ENCODE data around the gene NOL4L.

NOL4L gene

GRCh38 chr20:32554965-32555289, 30.2 kb downstream of the NOL4L start:
- H3K4me3 ChIP-seq (ENCODE audit: low read depth, low read length), result no peak overlapping the region
- TF ChIP-seq, protein P1, sequence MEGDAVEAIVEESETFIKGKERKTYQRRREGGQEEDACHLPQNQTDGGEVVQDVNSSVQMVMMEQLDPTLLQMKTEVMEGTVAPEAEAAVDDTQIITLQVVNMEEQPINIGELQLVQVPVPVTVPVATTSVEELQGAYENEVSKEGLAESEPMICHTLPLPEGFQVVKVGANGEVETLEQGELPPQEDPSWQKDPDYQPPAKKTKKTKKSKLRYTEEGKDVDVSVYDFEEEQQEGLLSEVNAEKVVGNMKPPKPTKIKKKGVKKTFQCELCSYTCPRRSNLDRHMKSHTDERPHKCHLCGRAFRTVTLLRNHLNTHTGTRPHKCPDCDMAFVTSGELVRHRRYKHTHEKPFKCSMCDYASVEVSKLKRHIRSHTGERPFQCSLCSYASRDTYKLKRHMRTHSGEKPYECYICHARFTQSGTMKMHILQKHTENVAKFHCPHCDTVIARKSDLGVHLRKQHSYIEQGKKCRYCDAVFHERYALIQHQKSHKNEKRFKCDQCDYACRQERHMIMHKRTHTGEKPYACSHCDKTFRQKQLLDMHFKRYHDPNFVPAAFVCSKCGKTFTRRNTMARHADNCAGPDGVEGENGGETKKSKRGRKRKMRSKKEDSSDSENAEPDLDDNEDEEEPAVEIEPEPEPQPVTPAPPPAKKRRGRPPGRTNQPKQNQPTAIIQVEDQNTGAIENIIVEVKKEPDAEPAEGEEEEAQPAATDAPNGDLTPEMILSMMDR (IDR thresholded peaks at IDR 0.05; ENCODE audit: borderline replicate concordance, insufficient read depth, low read depth, low read length), result no peak

DNA sequence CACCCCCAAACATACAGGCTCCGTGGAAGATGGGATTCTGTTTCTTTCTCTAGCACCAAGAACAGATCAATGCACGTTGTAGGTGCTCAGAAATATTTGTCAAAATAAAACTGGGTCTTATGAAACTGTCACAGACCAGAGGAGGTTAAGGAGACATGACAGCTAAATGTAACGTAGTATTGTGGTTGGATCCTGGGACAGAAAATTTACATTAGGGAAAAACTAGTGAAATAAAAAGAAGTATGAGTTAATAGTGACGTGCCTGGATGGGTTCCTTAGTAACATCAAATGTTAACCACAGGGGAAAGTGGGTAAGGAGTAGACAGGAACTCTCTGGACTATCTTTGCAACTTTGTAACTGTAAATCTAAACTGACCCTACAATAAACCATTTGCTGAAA, 31.5 kb downstream of the NOL4L start:
- H3K4me3 ChIP-seq (ENCODE audit: low read depth, low read length), result no peak overlapping the region
- TF ChIP-seq, protein P1 (IDR thresholded peaks at IDR 0.05; ENCODE audit: borderline replicate concordance, insufficient read depth, low read depth, low read length), result no peak

DNA sequence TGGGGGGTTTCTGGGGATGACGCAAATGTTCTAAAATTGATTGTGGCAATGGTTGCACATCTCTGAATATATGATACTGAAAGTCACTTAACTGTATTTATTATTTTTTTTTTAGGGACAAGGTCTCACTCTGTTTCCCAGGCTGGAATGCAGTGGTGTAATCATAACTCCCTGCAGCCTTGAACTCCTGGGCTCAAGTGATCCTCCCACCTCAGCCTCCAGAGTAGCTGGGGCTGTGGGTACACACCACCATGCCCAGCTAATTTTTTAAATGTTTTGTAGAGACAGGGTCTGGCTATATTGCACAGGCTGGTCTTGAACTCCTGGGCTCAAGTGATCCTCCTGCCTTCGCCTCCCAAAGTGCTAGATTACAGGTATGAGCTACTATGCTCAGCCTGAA, 33.4 kb downstream of the NOL4L start:
- TF ChIP-seq, protein P1 (IDR thresholded peaks at IDR 0.05; ENCODE audit: borderline replicate concordance, insufficient read depth, low read depth, low read length), result no peak
- H3K4me3 ChIP-seq (ENCODE audit: low read depth, low read length), result no peak overlapping the region

DNA sequence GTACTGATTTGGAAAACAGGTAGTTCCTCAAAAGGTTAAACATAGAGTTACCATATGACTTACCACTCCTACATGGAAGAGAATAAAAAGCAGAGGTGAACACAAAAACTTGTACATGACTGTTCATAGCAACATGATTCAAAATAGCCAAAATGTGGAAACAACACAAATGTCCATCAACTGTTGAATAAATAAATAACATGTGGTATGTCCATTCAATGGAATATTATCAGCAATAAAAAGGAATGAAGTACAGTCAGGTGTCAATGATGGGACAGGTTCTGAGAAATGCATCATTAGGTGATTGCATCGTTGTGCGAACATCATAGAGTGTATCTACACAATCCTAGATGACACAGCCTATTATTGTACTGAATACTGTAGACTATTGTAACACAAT, 35.3 kb downstream of the NOL4L start:
- TF ChIP-seq, protein P1 (IDR thresholded peaks at IDR 0.05; ENCODE audit: borderline replicate concordance, insufficient read depth, low read depth, low read length), result no peak
- H3K4me3 ChIP-seq (ENCODE audit: low read depth, low read length), result no peak overlapping the region

DNA sequence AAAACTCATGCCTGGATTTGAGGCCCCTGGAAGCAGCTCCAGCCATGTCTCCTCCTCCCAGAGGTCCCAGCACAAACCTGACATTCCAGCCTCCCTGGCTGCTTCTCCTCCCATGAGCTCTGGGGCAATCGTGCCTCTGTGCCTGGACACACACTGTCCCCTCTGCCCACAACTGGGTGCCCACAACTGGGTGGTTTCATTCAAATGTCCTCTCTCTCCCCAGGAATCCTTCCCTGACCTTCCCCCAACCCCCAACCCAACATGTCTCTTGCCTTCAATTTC, 37.4 kb downstream of the NOL4L start:
- no peak overlapping the region for H3K4me3 ChIP-seq (ENCODE audit: low read depth, low read length)
- TF ChIP-seq, protein P1 (IDR thresholded peaks at IDR 0.05; ENCODE audit: borderline replicate concordance, insufficient read depth, low read depth, low read length), result no peak

GRCh38 chr20:32546918-32547752, 38.0 kb downstream of the NOL4L start:
- no peak overlapping the region for H3K4me3 ChIP-seq (ENCODE audit: low read depth, low read length)
- TF ChIP-seq, protein P1 (IDR thresholded peaks at IDR 0.05; ENCODE audit: borderline replicate concordance, insufficient read depth, low read depth, low read length), result no peak
